GM12891 (cell line): ENCODE results near the gene MYO6.

Experiments used
- PAX5 ChIP-seq: IDR thresholded peaks from 2 replicates; pipeline ENCODE4 v1.6.1; 2011; ENCODE audit warnings: low read length, moderate library complexity, mild to moderate bottlenecking; ENCODE audit not compliant: insufficient read depth, severe bottlenecking
- POLR2A ChIP-seq: IDR thresholded peaks from 2 replicates; pipeline ENCODE4 v1.6.1; 2011; ENCODE audit warnings: low read depth, low read length, control low read depth
- POLR2AphosphoS5 ChIP-seq: IDR thresholded peaks from 2 replicates; pipeline ENCODE4 v1.6.1; 2011; ENCODE audit warnings: low read depth, low read length, control low read depth
- POU2F2 ChIP-seq: IDR thresholded peaks from 2 replicates; pipeline ENCODE4 v1.6.1; 2011; ENCODE audit warnings: low read depth, mild to moderate bottlenecking, control low read depth, low read length, moderate library complexity
- TAF1 ChIP-seq: IDR thresholded peaks from 2 replicates; pipeline ENCODE4 v1.6.1; 2011; ENCODE audit warnings: low read depth, low read length, control low read depth

DNA sequence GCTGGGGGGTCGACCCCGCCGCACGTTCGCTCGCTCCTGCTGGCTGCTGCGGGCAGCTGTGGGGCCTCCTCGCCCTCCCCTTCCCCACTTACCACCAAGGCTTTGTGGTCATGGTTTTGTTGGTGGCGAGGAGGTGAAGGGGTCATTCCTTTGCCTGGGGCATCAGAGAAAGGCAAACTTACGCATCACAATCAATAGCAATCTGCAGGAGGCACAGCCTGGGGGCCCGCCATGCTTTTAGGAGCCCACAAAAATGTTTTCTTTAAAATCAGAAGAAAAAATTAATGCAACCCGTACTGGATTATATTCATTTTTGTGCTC is 186.4 kb downstream of the MYO6 start:
- TF ChIP-seq POLR2A: no peak
- TF ChIP-seq TAF1: no peak
- no peak for TF ChIP-seq POLR2AphosphoS5
- no peak for TF ChIP-seq POU2F2
- TF ChIP-seq PAX5: no peak
